Hepatocyte (in vitro differentiated cells): ENCODE data around the gene PTPRK.

Experiments
- CTCF ChIP-seq: fragments of 200-600 bp; sonication (generic); IDR thresholded peaks from 2 replicates; pipeline ENCODE4 v1.5.1; 2016; ENCODE audit warnings: antibody characterized with exemption, mild to moderate bottlenecking; ENCODE audit not compliant: poor library complexity
- EZH2 ChIP-seq: fragments of 200-600 bp; sonication (generic); IDR thresholded peaks from 2 replicates; pipeline ENCODE4 v1.6.1; 2016; ENCODE audit warnings: antibody characterized with exemption, mild to moderate bottlenecking, borderline replicate concordance

- TF ChIP-seq CTCF (no peak), EZH2 (no peak)
Observed at GRCh38 chr6:127934956-127935355, 585.4 kb downstream of the PTPRK start.
